BJ (cell line): ENCODE results near the gene SYT3. TPM values are rescaled to one million over a fixed set of nuclear protein-coding genes. Genes with fewer than 3 reads are reported as not detected.

Source experiments
- CTCF ChIA-PET: fragments of 350-600 bp; formaldehyde crosslinking; extraction: SDS; loops from one replicate; lab custom pipeline; 2021; ENCODE audit warnings: antibody characterized with exemption, inconsistent platforms; lab: Yijun Ruan, JAX
- POLR2A ChIA-PET: fragments of 300-600 bp; sonication (Branson Sonifier 250); formaldehyde crosslinking; extraction: SDS; loops from one replicate; lab custom pipeline; 2021; ENCODE audit warnings: antibody characterized with exemption; lab: Charles Lee
- DNase-seq: peaks from one replicate; pipeline ENCODE4 v3.0.0-alpha.2; 2011; ENCODE audit warnings: low read depth
- H3K27me3 ChIP-seq: 2 replicates; pipeline ENCODE4 v1.6.0; 2011; ENCODE audit warnings: low read length; ENCODE audit not compliant: control insufficient read depth, insufficient read depth
- H3K36me3 ChIP-seq: 2 replicates; pipeline ENCODE4 v1.5.1; 2011; ENCODE audit warnings: low read length; ENCODE audit not compliant: control insufficient read depth, insufficient read depth
- H3K4me3 ChIP-seq: 2 replicates; pipeline ENCODE4 v1.5.1; 2011; ENCODE audit warnings: low read depth, mild to moderate bottlenecking, control low read depth, low read length
- polyA plus RNA-seq: library from polyadenylated mRNA; depleted of rRNA; stranded (reverse); fragments of >200 nt; gene quantifications from 2 replicates; pipeline ENCODE4 v1.2.3, GENCODE V29; 2011
- TF ChIP-seq, protein P1 (sequence below): IDR thresholded peaks from 2 replicates; pipeline ENCODE4 v1.5.1; 2011; ENCODE audit warnings: low read depth, mild to moderate bottlenecking, control low read depth, inconsistent platforms, low read length, moderate library complexity; ENCODE audit not compliant: insufficient read depth

Gene SYT3
- polyA plus RNA-seq, 1 experiment, result 0.11 TPM

DNA sequence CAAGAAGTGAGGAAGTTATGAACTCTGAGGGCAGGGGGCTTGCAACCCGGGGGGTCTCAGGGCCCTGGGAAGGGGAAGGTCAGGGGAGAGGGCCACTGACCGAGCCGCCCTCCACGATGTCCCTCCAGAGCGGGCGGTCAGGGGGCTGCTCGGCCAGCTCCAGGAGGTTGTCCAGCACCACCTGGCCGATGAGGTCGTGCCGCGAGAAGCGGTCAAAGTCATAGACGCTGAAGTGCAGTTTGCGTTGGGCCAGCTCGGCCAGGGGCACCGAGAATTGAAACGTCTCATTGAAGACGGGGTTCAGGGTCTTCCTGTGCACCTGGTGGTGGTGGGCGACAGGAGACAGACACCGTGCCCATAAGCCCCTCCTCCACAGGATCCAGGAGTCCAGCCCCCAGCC lies 10.5 kb downstream of the SYT3 start:
- DNase-seq, result no peak
- H3K27me3 ChIP-seq, result no peaks in the 10 kb centered on the region
- CTCF ChIA-PET, result no interaction called here
- H3K4me3 ChIP-seq, result no peak overlapping the region
- no peaks in the 10 kb centered on the region for H3K36me3 ChIP-seq
- TF ChIP-seq, protein P1, sequence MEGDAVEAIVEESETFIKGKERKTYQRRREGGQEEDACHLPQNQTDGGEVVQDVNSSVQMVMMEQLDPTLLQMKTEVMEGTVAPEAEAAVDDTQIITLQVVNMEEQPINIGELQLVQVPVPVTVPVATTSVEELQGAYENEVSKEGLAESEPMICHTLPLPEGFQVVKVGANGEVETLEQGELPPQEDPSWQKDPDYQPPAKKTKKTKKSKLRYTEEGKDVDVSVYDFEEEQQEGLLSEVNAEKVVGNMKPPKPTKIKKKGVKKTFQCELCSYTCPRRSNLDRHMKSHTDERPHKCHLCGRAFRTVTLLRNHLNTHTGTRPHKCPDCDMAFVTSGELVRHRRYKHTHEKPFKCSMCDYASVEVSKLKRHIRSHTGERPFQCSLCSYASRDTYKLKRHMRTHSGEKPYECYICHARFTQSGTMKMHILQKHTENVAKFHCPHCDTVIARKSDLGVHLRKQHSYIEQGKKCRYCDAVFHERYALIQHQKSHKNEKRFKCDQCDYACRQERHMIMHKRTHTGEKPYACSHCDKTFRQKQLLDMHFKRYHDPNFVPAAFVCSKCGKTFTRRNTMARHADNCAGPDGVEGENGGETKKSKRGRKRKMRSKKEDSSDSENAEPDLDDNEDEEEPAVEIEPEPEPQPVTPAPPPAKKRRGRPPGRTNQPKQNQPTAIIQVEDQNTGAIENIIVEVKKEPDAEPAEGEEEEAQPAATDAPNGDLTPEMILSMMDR, result no peak
- POLR2A ChIA-PET, result no interaction called here

- no peaks in the 10 kb centered on the region for H3K27me3 ChIP-seq
- ChIA-PET POLR2A (no interaction called here), CTCF (no interaction called here)
- H3K4me3 ChIP-seq, result no peak overlapping the region
- no peaks in the 10 kb centered on the region for H3K36me3 ChIP-seq
- DNase-seq, result no peak
- TF ChIP-seq, protein P1, result no peak
Measured at GRCh38 chr19:50628551-50628950, 11.1 kb downstream of the SYT3 start.

DNA sequence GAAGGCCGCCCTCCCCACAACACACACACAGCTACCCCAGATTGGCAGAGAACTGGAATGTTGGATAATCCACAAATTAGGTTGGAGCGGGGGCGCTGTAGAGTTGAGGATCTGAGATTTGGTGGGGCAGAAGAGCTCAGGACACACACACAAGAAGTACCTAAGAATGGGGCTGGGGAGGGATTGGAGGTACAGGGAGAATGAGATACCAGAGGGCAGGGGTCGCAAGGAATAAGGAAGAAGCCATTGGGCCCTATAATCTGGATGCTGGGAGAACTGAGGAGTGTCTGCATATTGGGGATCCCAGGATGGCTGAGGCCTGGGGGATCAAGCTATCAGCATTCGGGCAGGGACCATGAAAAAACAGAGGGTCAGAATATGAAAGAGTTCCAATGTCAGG lies 11.5 kb downstream of the SYT3 start:
- CTCF ChIA-PET, result no interaction called here
- Histone ChIP-seq H3K27me3 (no peaks in the 10 kb centered on the region), H3K4me3 (no peak overlapping the region), H3K36me3 (no peaks in the 10 kb centered on the region)
- POLR2A ChIA-PET, result no interaction called here
- no peak for DNase-seq
- TF ChIP-seq, protein P1, result no peak

GRCh38 chr19:50626795-50627194 lies 12.9 kb downstream of the SYT3 start:
- ChIA-PET CTCF (no interaction called here), POLR2A (no interaction called here)
- Histone ChIP-seq H3K4me3 (no peak overlapping the region), H3K36me3 (no peaks in the 10 kb centered on the region), H3K27me3 (no peaks in the 10 kb centered on the region)
- no peak for DNase-seq
- TF ChIP-seq, protein P1, result no peak

DNA sequence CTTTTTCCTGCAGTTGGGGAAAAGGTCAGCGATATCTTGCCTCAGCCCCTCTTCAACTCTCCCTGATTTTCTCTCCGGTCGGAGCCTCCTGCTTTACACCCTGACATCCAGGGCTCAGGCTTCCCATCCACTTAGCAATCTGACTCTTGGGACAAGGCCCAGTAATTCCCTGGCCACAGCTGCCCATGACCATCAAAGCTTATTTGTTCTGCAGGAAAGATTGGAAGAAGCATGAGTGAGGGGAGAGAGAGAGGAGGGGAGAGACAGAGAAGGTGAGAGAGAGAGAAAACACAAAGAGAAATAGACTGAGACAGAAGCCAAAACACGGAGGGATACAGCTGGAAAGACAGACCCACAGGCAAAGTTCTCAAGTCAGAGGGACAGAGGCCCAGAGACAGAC lies 13.7 kb downstream of the SYT3 start:
- DNase-seq, result no peak
- TF ChIP-seq, protein P1, result no peak
- POLR2A ChIA-PET, result no interaction called here
- no peaks in the 10 kb centered on the region for H3K36me3 ChIP-seq
- H3K4me3 ChIP-seq, result no peak overlapping the region
- no peaks in the 10 kb centered on the region for H3K27me3 ChIP-seq
- CTCF ChIA-PET, result interaction anchor here (0.9 kb wide), 1 partner anchor 70 kb away, joined by 3 read pairs; no protein-coding TSS in a partner anchor
